Measurements from ENCODE around the gene DCTN2. TPM values are rescaled to one million over a fixed set of nuclear protein-coding genes. Genes with fewer than 3 reads are reported as not detected.
A peak's percentile ranks its signal among the peaks of the same experiment; 100 is the strongest.

Gene DCTN2
- total RNA-seq, 1 donor from 2014 or later = 91.8 TPM

- TF ChIP-seq, protein P1, sequence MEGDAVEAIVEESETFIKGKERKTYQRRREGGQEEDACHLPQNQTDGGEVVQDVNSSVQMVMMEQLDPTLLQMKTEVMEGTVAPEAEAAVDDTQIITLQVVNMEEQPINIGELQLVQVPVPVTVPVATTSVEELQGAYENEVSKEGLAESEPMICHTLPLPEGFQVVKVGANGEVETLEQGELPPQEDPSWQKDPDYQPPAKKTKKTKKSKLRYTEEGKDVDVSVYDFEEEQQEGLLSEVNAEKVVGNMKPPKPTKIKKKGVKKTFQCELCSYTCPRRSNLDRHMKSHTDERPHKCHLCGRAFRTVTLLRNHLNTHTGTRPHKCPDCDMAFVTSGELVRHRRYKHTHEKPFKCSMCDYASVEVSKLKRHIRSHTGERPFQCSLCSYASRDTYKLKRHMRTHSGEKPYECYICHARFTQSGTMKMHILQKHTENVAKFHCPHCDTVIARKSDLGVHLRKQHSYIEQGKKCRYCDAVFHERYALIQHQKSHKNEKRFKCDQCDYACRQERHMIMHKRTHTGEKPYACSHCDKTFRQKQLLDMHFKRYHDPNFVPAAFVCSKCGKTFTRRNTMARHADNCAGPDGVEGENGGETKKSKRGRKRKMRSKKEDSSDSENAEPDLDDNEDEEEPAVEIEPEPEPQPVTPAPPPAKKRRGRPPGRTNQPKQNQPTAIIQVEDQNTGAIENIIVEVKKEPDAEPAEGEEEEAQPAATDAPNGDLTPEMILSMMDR (IDR thresholded peaks at IDR 0.05) = no peak
- Mint-ChIP-seq H3K27me3 (no peaks in the 10 kb centered on the region), H3K4me3 (peak overlapping the region; percentile 13), H3K27ac (peak overlapping the region; percentile 42), H3K36me3 (ENCODE audit: low read depth) (peaks cover 73% of the 10 kb centered on the region), H3K4me1 (peaks cover 32% of the 10 kb centered on the region), H3K9me3 (no peaks in the 10 kb centered on the region)
- ATAC-seq (ENCODE audit: low read depth) = no peak
- no peak for DNase-seq
- intact Hi-C loops (cut with micrococcal nuclease) = no loop called here
- POLR2A ChIA-PET = interaction anchor here (1.0 to 1.7 kb wide), 4 partner anchors 9 to 28 kb away, joined by 3 to 8 read pairs (median 4); partner anchors contain the start of genes ARHGAP9 and DDIT3
- CTCF ChIA-PET = no interaction called here
Measured at GRCh38 chr12:57491393-57492280, 55.4 kb downstream of the DCTN2 start.

DNA sequence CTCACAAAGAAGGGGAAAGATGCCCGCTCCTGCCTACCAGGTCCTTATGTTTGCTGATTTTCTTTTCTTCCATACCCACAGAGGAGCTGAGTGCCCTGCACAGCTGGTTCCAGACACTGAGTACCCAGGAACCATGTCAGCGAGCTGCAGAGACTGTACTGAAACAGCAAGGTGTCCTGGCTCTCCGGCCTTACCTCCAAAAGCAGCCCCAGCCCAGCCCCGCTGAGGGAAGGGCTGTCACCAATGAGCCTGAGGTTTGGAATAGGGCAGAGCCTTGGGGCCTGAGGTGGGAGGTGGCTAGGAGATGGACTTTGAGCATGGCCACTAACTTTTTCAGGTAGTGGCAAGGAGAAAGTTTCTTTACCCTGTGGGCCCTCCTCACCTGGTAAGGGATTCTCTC lies 56.9 kb downstream of the DCTN2 start:
- peaks cover 32% of the 10 kb centered on the region for H3K4me1 Mint-ChIP-seq
- no peak for ATAC-seq (ENCODE audit: low read depth)
- DNase-seq = no peak
- no peaks in the 10 kb centered on the region for H3K9me3 Mint-ChIP-seq
- H3K27me3 Mint-ChIP-seq = no peaks in the 10 kb centered on the region
- TF ChIP-seq, protein P1 (IDR thresholded peaks at IDR 0.05) = no peak
- H3K4me3 Mint-ChIP-seq = no peak overlapping the region
- no peak overlapping the region for H3K27ac Mint-ChIP-seq
- peaks cover 60% of the 10 kb centered on the region for H3K36me3 Mint-ChIP-seq (ENCODE audit: low read depth)
- ChIA-PET POLR2A (interaction anchor here (1.0 to 1.8 kb wide), 4 partner anchors 10 to 31 kb away, joined by 3 to 8 read pairs (median 4); partner anchors contain the start of genes ARHGAP9 and DDIT3), CTCF (no interaction called here)
- intact Hi-C loops (cut with micrococcal nuclease) = no loop called here

DNA sequence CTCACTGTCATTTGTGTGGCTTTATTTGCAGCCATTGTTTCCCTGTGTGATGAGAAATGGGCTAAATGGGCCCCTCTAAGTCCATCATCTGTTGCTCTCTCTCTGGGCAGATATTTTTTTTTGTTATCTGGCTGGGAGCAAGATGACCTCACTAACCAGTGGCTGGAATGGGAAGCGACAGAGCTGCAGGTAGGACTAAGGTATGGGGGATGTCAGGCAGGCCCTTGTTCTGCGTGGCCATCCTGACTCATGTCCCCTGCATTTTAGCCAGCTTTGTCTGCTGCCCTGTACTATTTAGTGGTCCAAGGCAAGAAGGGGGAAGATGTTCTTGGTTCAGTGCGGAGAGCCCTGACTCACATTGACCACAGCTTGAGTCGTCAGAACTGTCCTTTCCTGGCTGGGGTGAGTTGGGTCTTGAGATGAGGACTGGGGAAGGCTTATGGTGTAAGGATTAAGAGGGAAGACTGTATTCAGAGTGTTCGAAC lies 57.8 kb downstream of the DCTN2 start:
- Mint-ChIP-seq H3K4me1 (peaks cover 32% of the 10 kb centered on the region), H3K9me3 (no peaks in the 10 kb centered on the region), H3K27me3 (no peaks in the 10 kb centered on the region), H3K36me3 (ENCODE audit: low read depth) (peaks cover 55% of the 10 kb centered on the region), H3K4me3 (peak overlapping the region; percentile 97), H3K27ac (peak overlapping the region; percentile 97)
- ATAC-seq (ENCODE audit: low read depth) (no peak), DNase-seq (no peak)
- intact Hi-C loops (cut with micrococcal nuclease) = loop anchor here (5.0 kb wide), 1 partner anchor 203 kb away; the partner anchor contains the start of gene OS9
- TF ChIP-seq, protein P1 (IDR thresholded peaks at IDR 0.05) = no peak
- ChIA-PET CTCF (interaction anchor here (1.8 kb wide), 1 partner anchor 30 kb away, joined by 7 read pairs; the partner anchor contains the start of gene GLI1), POLR2A (interaction anchor here (0.6 to 3.1 kb wide), 4 partner anchors 29 to 426 kb away, joined by 3 to 19 read pairs (median 4); partner anchors contain the start of gene DDIT3)

GRCh38 chr12:57488402-57489156 lies 58.4 kb downstream of the DCTN2 start:
- peak overlapping the region; percentile 97 for H3K27ac Mint-ChIP-seq
- H3K4me3 Mint-ChIP-seq = peak overlapping the region; percentile 97
- peaks cover 52% of the 10 kb centered on the region for H3K36me3 Mint-ChIP-seq (ENCODE audit: low read depth)
- intact Hi-C loops (cut with micrococcal nuclease) = loop anchor here (5.0 kb wide), 1 partner anchor 204 kb away; the partner anchor contains the start of gene OS9
- ChIA-PET CTCF (interaction anchor here (1.8 kb wide), 1 partner anchor 30 kb away, joined by 7 read pairs; the partner anchor contains the start of gene GLI1), POLR2A (interaction anchor here (0.6 to 3.1 kb wide), 6 partner anchors 11 to 426 kb away, joined by 3 to 19 read pairs (median 3); partner anchors contain the start of gene DDIT3)
- ATAC-seq (ENCODE audit: low read depth) (no peak), DNase-seq (no peak)
- no peaks in the 10 kb centered on the region for H3K9me3 Mint-ChIP-seq
- H3K4me1 Mint-ChIP-seq = peaks cover 34% of the 10 kb centered on the region
- no peaks in the 10 kb centered on the region for H3K27me3 Mint-ChIP-seq
- TF ChIP-seq, protein P1 (IDR thresholded peaks at IDR 0.05) = no peak

Measured in activated B cell treated with CpG ODN at 0.5 μM for 24 hours (primary cell).